Astrocyte of the cerebellum (primary cell): ENCODE measurements around the gene HECW1.
A peak's percentile ranks its signal among the peaks of the same experiment; 100 is the strongest.

ENCODE experiments used
- DNase-seq: peaks from one replicate; pipeline ENCODE4 v3.0.0-alpha.2; 2011; ENCODE audit warnings: low read depth
- H3K4me3 ChIP-seq: 2 replicates; pipeline ENCODE4 v1.5.1; 2011; ENCODE audit warnings: mild to moderate bottlenecking, low read depth, low read length, moderate library complexity
- in situ Hi-C: cut with HindIII; loops from 2 replicates; pipeline ENCODE4 v1.10.0; 2017; ENCODE audit warnings: low sequenced_read_pairs
- TF ChIP-seq, protein P1 (sequence below): IDR thresholded peaks from 2 replicates; pipeline ENCODE4 v1.5.1; 2012; ENCODE audit warnings: low read length, low read depth, moderate library complexity, mild to moderate bottlenecking; ENCODE audit errors: missing control alignments

The HECW1 gene

GRCh38 chr7:43110791-43111535, 1.5 kb upstream of the HECW1 start:
- DNase-seq = no peak
- TF ChIP-seq, protein P1, sequence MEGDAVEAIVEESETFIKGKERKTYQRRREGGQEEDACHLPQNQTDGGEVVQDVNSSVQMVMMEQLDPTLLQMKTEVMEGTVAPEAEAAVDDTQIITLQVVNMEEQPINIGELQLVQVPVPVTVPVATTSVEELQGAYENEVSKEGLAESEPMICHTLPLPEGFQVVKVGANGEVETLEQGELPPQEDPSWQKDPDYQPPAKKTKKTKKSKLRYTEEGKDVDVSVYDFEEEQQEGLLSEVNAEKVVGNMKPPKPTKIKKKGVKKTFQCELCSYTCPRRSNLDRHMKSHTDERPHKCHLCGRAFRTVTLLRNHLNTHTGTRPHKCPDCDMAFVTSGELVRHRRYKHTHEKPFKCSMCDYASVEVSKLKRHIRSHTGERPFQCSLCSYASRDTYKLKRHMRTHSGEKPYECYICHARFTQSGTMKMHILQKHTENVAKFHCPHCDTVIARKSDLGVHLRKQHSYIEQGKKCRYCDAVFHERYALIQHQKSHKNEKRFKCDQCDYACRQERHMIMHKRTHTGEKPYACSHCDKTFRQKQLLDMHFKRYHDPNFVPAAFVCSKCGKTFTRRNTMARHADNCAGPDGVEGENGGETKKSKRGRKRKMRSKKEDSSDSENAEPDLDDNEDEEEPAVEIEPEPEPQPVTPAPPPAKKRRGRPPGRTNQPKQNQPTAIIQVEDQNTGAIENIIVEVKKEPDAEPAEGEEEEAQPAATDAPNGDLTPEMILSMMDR = no peak
- in situ Hi-C loops = no loop called here

DNA sequence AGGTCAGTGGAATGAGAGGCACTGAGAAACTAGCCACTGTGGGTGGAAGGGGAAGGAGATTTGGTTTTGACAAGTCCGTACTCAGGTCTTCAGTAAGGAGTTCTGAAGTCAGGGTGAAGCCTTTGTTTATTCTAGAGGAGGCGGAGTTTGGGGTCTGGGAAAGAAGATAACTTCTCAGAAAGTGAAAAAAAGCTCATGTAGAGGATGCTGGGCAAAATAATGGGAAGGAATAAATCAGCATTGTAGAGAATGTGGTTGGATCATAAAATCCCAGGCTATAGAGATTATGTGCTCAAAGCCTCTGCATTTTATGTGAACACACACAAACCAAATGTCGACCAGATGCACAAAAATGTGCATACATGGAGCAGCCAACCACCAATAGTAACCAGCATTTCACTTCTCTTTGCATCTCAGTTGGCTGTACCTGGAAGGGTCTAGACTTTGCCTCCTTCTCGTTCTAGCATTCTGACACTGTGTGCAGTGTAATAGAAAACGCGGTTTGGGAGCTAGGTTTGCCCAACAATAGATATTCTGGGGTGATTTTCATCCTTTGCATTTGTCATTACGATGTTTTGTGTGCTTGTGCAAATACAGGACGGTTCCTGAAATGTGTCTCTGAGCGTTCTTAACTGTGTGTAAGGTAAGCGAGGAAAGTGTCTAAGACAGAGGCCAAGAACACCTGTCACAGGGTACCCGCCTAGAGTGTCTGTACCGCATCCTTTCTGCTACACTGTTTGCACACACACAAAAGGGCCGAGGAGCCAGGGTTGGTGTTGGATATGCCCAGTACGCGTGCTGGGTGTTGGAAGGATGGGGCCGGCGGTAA, 603 bp upstream of the HECW1 start:
- in situ Hi-C loops = no loop called here
- DNase-seq = no peak
- H3K4me3 ChIP-seq = peak overlapping the region; percentile 56

More at GRCh38 chr7:43110791-43111535, 1.5 kb upstream of the HECW1 start:
- H3K4me3 ChIP-seq = no peak overlapping the region

DNA sequence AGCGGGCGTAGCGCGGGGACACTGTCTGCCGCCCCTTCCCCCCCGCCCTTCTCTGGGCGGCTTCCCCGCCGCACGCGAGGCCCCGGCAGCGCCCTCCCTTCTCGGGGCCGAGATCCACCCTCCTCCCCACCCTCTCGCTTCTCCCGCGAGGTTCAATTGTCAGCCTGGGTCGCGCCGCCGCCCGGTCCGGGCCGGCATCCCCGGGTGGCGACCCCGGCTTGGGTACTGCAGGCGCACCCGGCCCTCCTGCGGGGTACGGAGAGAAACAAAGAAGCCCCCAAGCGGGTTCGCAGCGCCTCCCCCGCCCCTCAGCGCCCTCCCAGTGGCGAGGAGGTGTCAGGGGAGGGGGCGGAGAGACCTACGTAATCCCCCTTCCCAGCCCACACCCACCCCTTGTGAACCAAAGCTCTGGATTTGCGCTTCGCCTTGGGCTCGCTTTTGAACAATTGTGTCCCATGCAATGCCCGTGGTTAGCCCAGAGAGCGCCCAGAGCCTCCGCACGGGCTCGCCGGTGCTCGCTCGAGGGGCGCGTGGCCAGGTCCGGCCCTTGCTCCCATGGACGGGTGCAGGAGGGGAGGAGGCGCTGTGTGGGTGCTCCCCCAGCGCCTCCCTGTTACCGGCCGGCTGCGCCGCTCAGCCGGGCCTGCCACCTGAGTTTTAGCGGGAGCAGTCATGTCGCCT, 634 bp downstream of the HECW1 start:
- H3K4me3 ChIP-seq = peak overlapping the region; percentile 56
- peak; percentile 49 for DNase-seq
- in situ Hi-C loops = no loop called here
- TF ChIP-seq, protein P1 = no peak

More for the DNA sequence above, 603 bp upstream of the HECW1 start:
- TF ChIP-seq, protein P1 = no peak

- TF ChIP-seq, protein P1 = no peak
- H3K4me3 ChIP-seq = peak overlapping the region; percentile 56
- DNase-seq = no peak
- in situ Hi-C loops = no loop called here
Observed at GRCh38 chr7:43113622-43114457, 1.4 kb downstream of the HECW1 start.

GRCh38 chr7:43114458-43114780, 2.0 kb downstream of the HECW1 start:
- no peak for DNase-seq
- peak overlapping the region; percentile 56 for H3K4me3 ChIP-seq
- in situ Hi-C loops = no loop called here
- TF ChIP-seq, protein P1 = no peak

DNA sequence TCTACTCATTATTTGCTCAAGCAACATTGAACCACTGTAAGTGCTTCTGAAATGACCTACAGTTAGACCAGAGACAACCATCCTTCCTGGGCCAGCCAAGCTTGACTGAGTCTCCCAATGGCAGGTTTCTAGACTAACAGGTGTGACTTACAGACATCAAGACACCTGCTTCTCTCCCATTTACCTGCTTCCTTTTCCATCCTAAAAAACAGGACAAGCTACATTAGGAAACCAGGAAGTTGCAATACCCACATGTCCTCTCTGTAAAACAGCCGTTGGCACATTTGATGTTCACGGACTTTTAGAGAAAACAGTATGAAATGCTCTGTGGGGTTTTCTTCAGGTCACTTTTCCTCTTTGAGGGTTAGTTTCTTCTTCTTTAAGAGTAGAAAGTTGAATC, 4.0 kb downstream of the HECW1 start:
- in situ Hi-C loops = no loop called here
- TF ChIP-seq, protein P1 = no peak
- H3K4me3 ChIP-seq = no peak overlapping the region
- no peak for DNase-seq
